Esophagus muscularis mucosa (tissue), 4 donors: Measurements from ENCODE around the gene UBAP2L.

Experiments
- EP300 ChIP-seq: sonication (generic); formaldehyde crosslinking; IDR thresholded peaks from one replicate; pipeline ENCODE4 v1.6.1; 2017; ENCODE audit warnings: antibody characterized with exemption
- POLR2A ChIP-seq: fragments of 450-650 bp; IDR thresholded peaks from one replicate; pipeline ENCODE4 v1.6.1; 2017; ENCODE audit warnings: antibody characterized with exemption, moderate library complexity, mild to moderate bottlenecking, low read depth
- POLR2AphosphoS5 ChIP-seq, 2 donors: sonication (generic); formaldehyde crosslinking; IDR thresholded peaks; one replicate each; pipeline ENCODE4 v1.6.1; 2017; ENCODE audit warnings: antibody characterized with exemption in 2 of 2
- TF ChIP-seq, protein P1 (sequence below), 3 experiments: fragments of 200-600 bp in 2 of 3; fragments of 450-650 bp in 1 of 3; sonication (generic) in 2 of 3; IDR thresholded peaks; one replicate each; pipeline ENCODE4 v1.5.1; 2017 to 2019; ENCODE audit warnings: antibody characterized with exemption in 3 of 3, mild to moderate bottlenecking in 2 of 3, moderate library complexity in 1 of 3

DNA sequence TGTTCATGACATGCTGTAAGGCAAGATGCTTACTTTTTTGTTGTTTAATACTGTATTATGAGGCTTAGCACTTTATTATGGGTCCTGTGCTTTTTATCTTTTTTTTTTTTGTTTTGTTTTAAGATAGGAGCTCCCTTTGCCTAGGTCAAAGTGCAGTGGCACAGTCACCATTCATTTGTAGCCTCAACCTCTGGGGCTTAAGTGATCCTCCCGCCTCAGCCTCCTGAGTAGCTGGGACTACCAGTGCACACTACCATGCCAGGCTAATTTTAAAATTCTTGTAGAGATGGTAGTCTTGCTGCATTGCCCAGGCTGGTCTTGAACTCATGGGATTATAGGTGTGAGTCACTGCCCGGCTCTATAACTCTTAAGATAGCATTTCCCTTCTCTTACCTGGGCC lies 4.6 kb downstream of the UBAP2L start:
- TF ChIP-seq EP300 (no peak), POLR2A (no peak), POLR2AphosphoS5 (IDR thresholded peaks at IDR 0.05) (no peak)
- TF ChIP-seq, protein P1, sequence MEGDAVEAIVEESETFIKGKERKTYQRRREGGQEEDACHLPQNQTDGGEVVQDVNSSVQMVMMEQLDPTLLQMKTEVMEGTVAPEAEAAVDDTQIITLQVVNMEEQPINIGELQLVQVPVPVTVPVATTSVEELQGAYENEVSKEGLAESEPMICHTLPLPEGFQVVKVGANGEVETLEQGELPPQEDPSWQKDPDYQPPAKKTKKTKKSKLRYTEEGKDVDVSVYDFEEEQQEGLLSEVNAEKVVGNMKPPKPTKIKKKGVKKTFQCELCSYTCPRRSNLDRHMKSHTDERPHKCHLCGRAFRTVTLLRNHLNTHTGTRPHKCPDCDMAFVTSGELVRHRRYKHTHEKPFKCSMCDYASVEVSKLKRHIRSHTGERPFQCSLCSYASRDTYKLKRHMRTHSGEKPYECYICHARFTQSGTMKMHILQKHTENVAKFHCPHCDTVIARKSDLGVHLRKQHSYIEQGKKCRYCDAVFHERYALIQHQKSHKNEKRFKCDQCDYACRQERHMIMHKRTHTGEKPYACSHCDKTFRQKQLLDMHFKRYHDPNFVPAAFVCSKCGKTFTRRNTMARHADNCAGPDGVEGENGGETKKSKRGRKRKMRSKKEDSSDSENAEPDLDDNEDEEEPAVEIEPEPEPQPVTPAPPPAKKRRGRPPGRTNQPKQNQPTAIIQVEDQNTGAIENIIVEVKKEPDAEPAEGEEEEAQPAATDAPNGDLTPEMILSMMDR (IDR thresholded peaks at IDR 0.05): no peak
